HG03045 (cell line): ENCODE measurements around the gene GRID1.

Experiments used
- ATAC-seq: cut with Tn5 transposase; IDR thresholded peaks from one replicate; pipeline ENCODE4 v1.9.1; 2021; ENCODE audit warnings: mild to moderate bottlenecking, moderate library complexity; ENCODE audit not compliant: unreplicated experiment

GRID1 gene

GRCh38 chr10:86234107-86234506, 132.5 kb downstream of the GRID1 start:
- ATAC-seq = no peak

GRCh38 chr10:86233131-86233530, 133.5 kb downstream of the GRID1 start:
- ATAC-seq = no peak

GRCh38 chr10:86232644-86233043, 134.0 kb downstream of the GRID1 start:
- ATAC-seq = no peak

GRCh38 chr10:86231796-86232560, 134.6 kb downstream of the GRID1 start:
- no peak for ATAC-seq

GRCh38 chr10:86230557-86231180, 135.9 kb downstream of the GRID1 start:
- no peak for ATAC-seq

GRCh38 chr10:86229811-86230556, 136.6 kb downstream of the GRID1 start:
- ATAC-seq = no peak

- ATAC-seq = no peak
These were observed 137.2 kb downstream of the GRID1 start for GRCh38 chr10:86229376-86229775.

- ATAC-seq = no peak
These were observed 138.9 kb downstream of the GRID1 start for GRCh38 chr10:86227501-86228258.

- no peak for ATAC-seq
These were observed 139.8 kb downstream of the GRID1 start for GRCh38 chr10:86226781-86227201.

GRCh38 chr10:86226016-86226415, 140.6 kb downstream of the GRID1 start:
- ATAC-seq = no peak

GRCh38 chr10:86225103-86225782, 141.4 kb downstream of the GRID1 start:
- no peak for ATAC-seq

- no peak for ATAC-seq
These were observed 142.1 kb downstream of the GRID1 start for GRCh38 chr10:86224354-86225102.

GRCh38 chr10:86223256-86223655, 143.3 kb downstream of the GRID1 start:
- ATAC-seq = no peak

- ATAC-seq = no peak
These were observed 143.9 kb downstream of the GRID1 start for GRCh38 chr10:86222687-86223086.

- no peak for ATAC-seq
These were observed 144.3 kb downstream of the GRID1 start for GRCh38 chr10:86222336-86222650.

GRCh38 chr10:86221442-86222335, 144.9 kb downstream of the GRID1 start:
- ATAC-seq = no peak

GRCh38 chr10:86220626-86221025, 146.0 kb downstream of the GRID1 start:
- ATAC-seq = no peak

- no peak for ATAC-seq
These were observed 147.3 kb downstream of the GRID1 start for GRCh38 chr10:86219271-86219670.

GRCh38 chr10:86218842-86219241, 147.8 kb downstream of the GRID1 start:
- ATAC-seq = no peak
